K562 (cell line): ENCODE results near the gene CTXN1. TPM values are rescaled to one million over a fixed set of nuclear protein-coding genes. Genes with fewer than 3 reads are reported as not detected.

Source experiments
- ATAC-seq: fragments of 200-7000 bp; cut with Tn5 transposase; 3 replicates; pipeline ENCODE4 v1.9.1; 2020; ENCODE audit warnings: moderate library complexity
- BruUV-seq: library from RNA; stranded (reverse); fragments of 400-500 nt; replicated peaks from 2 replicates; lab custom pipeline; 2021; lab: Mats Ljungman, UMichigan
- CTCF ChIA-PET: fragments of 300-600 bp; formaldehyde crosslinking; extraction: SDS; loops from one replicate; lab custom pipeline; 2021; ENCODE audit warnings: low intra/inter-chr PET ratio; lab: Yijun Ruan, JAX
- POLR2A ChIA-PET: fragments of 300-600, 350-650 bp; sonication (Branson Sonifier 250); formaldehyde crosslinking; extraction: SDS; loops from one replicate; lab custom pipeline; 2021; ENCODE audit warnings: antibody characterized with exemption, inconsistent platforms; lab: Yijun Ruan, JAX
- DNase-seq, 4 experiments: peaks; one replicate each; pipeline versions ENCODE4 v3.0.0 to v3.0.0-alpha.2; 2011 to 2018; ENCODE audit warnings: low spot score in 3 of 4, mixed read lengths in 3 of 4; ENCODE audit errors: extremely low read depth in 1 of 4
- FAIRE-seq: peaks from 2 replicates; lab custom pipeline; 2011; peaks lifted over from hg19 to GRCh38; lab: Jason Lieb, UNC
- H2AFZ ChIP-seq: 2 replicates; pipeline ENCODE4 v1.6.0; 2011; ENCODE audit warnings: low read depth, low read length, control low read depth, inconsistent platforms
- H3K27ac ChIP-seq: fragments of 200-600 bp; 3 replicates; pipeline ENCODE4 v1.8.0; 2011; ENCODE audit warnings: low read depth, mild to moderate bottlenecking, control low read depth, inconsistent platforms, low read length, moderate library complexity, mixed read lengths; ENCODE audit errors: extremely low read depth
- H3K27me3 ChIP-seq, 2 experiments: fragments of 300-600 bp in 1 of 2; 2 replicates in 1 of 2; 3 replicates in 1 of 2; pipeline versions ENCODE4 v1.6.0 to v1.8.0; 2011; ENCODE audit warnings: inconsistent platforms in 2 of 2, low read length in 2 of 2, mild to moderate bottlenecking in 1 of 2, mixed read lengths in 1 of 2, moderate library complexity in 1 of 2; ENCODE audit not compliant: control insufficient read depth in 2 of 2, insufficient read depth in 2 of 2
- H3K36me3 ChIP-seq: fragments of 300-600 bp; 3 replicates; pipeline ENCODE4 v1.8.0; 2011; ENCODE audit warnings: mild to moderate bottlenecking, low read length, inconsistent platforms; ENCODE audit not compliant: control insufficient read depth, insufficient read depth
- H3K4me1 ChIP-seq, 2 experiments: fragments of 200-600 bp in 1 of 2; replicated peaks in 1 of 2; 2 replicates in 1 of 2; 3 replicates in 1 of 2; pipeline versions ENCODE4 v1.5.1 to v1.8.0; 2011; ENCODE audit warnings: inconsistent platforms in 2 of 2, low read length in 2 of 2, mild to moderate bottlenecking in 1 of 2, mixed read lengths in 1 of 2, moderate library complexity in 1 of 2; ENCODE audit not compliant: control insufficient read depth in 2 of 2, insufficient read depth in 2 of 2
- H3K4me2 ChIP-seq: 2 replicates; pipeline ENCODE4 v1.6.1; 2011; ENCODE audit warnings: low read length, control low read depth, inconsistent platforms, mixed read lengths; ENCODE audit not compliant: insufficient read depth
- H3K4me3 ChIP-seq: fragments of 200-600 bp; sonication (generic), shearing (Covaris generic); 2 replicates; pipeline ENCODE4 v1.5.1; 2016; ENCODE audit warnings: control low read depth, inconsistent platforms
- H3K79me2 ChIP-seq: fragments of 200-600 bp; 3 replicates; pipeline ENCODE4 v1.8.0; 2011; ENCODE audit warnings: low read length, inconsistent platforms; ENCODE audit not compliant: control insufficient read depth, insufficient read depth
- H3K9ac ChIP-seq, 2 experiments: 2 replicates each; pipeline versions ENCODE4 v1.6.0 to v1.6.1; 2011; ENCODE audit warnings: low read depth in 2 of 2, low read length in 2 of 2, control low read depth in 1 of 2, inconsistent platforms in 1 of 2, mild to moderate bottlenecking in 1 of 2, mixed read lengths in 1 of 2; ENCODE audit not compliant: insufficient read depth in 1 of 2
- H3K9me1 ChIP-seq: one replicate; pipeline ENCODE4 v1.6.0; 2011; ENCODE audit warnings: inconsistent platforms, mild to moderate bottlenecking, low read length, moderate library complexity; ENCODE audit not compliant: control insufficient read depth, insufficient read depth
- H3K9me3 ChIP-seq: replicated peaks from 2 replicates; pipeline ENCODE4 v1.5.1; 2011; ENCODE audit warnings: low read depth, low read length, inconsistent platforms; ENCODE audit not compliant: control insufficient read depth, insufficient read depth
- H4K20me1 ChIP-seq: replicated peaks from 2 replicates; pipeline ENCODE4 v1.6.1; 2011; ENCODE audit warnings: low read length, inconsistent platforms, mixed read lengths; ENCODE audit not compliant: control insufficient read depth, insufficient read depth
- CEBPZ ChIP-seq: fragments of 150-350 bp; IDR thresholded peaks from 2 replicates; pipeline ENCODE4 v1.6.1; 2014; ENCODE audit warnings: low read depth, mild to moderate bottlenecking, low read length, borderline replicate concordance
- ETS2 ChIP-seq: IDR thresholded peaks from 2 replicates; pipeline ENCODE4 v1.6.1; 2016; ENCODE audit warnings: borderline replicate concordance, missing genetic modification characterization, mild to moderate bottlenecking, moderate library complexity, missing compliant biosample characterization; ENCODE audit not compliant: poor library complexity, severe bottlenecking
- ETV1 ChIP-seq: fragments of 450-650 bp; conservative IDR thresholded peaks from 2 replicates; pipeline ENCODE4 v1.6.1; 2016; ENCODE audit warnings: missing genetic modification characterization, control low read depth, low read depth, missing compliant biosample characterization
- MECOM ChIP-seq: fragments of 250-450 bp; sonication (Bioruptor Pico); IDR thresholded peaks from 2 replicates; pipeline ENCODE4 v1.8.0; 2022; ENCODE audit warnings: inconsistent platforms
- MTA3 ChIP-seq: fragments of 450-650 bp; formaldehyde crosslinking; IDR thresholded peaks from 2 replicates; pipeline ENCODE4 v1.6.1; 2017; ENCODE audit warnings: mild to moderate bottlenecking, borderline replicate concordance
- NFIX ChIP-seq: fragments of 250-450 bp; sonication (Bioruptor Pico); IDR thresholded peaks from 2 replicates; pipeline ENCODE4 v1.4.0; 2020; ENCODE audit warnings: low read depth, mild to moderate bottlenecking, moderate library complexity
- SPI1 ChIP-seq: IDR thresholded peaks from 2 replicates; pipeline ENCODE4 v1.6.1; 2011; ENCODE audit warnings: low read depth, low read length, control low read depth, borderline replicate concordance
- ZBTB26 ChIP-seq: fragments of 450-650 bp; formaldehyde crosslinking; IDR thresholded peaks from 2 replicates; pipeline ENCODE4 v1.4.0; 2022; ENCODE audit warnings: missing genetic modification characterization
- ZEB2 ChIP-seq: fragments of 450-650 bp; IDR thresholded peaks from 2 replicates; pipeline ENCODE4 v1.6.1; 2016
- ZFP1 ChIP-seq: fragments of 450-650 bp; formaldehyde crosslinking; IDR thresholded peaks from 2 replicates; pipeline ENCODE4 v1.4.0; 2020; ENCODE audit warnings: mild to moderate bottlenecking, mixed read lengths
- WGBS: fragments of 100-300 bp; shearing (Covaris generic); methylation state at CpG from one replicate; pipeline ENCODE4 v1.1.6; 2016; ENCODE audit warnings: low coverage, mixed read lengths; ENCODE audit not compliant: insufficient coverage; ENCODE audit errors: missing lambda C conversion rate; 5-methylcytosine and 5-hydroxymethylcytosine counted together
- in situ Hi-C: fragments of 300-500 bp; cut with MboI; formaldehyde crosslinking; loops from 4 replicates; pipeline ENCODE4 v1.15.0; 2018; ENCODE audit warnings: inconsistent platforms, mixed read lengths
- intact Hi-C: fragments of 100-400 bp; cut with micrococcal nuclease; formaldehyde crosslinking; loops from 2 replicates; pipeline ENCODE4 v1.14.2; 2022
- polyA plus RNA-seq, 8 experiments: library from polyadenylated mRNA; depleted of rRNA in 4 of 8; stranded (reverse) in 5 of 8; unstranded in 3 of 8; fragments of >200 nt; fragmentation: Nextera tagmentation in 2 of 8; fragmentation: Illumina TruSeq in 1 of 8; extraction: Ambion mirVana in 2 of 8; extraction: Trizol in 1 of 8; gene quantifications; 2 replicates each; pipeline versions ENCODE4 v1.2.1 to v1.2.3, GENCODE V29; 2011 to 2014; ENCODE audit warnings: inconsistent platforms in 1 of 8, missing spikeins in 1 of 8
- total RNA-seq, 7 experiments: library from RNA; depleted of rRNA in 6 of 7; stranded (reverse); fragments of >200 nt in 6 of 7; fragmentation: Illumina TruSeq in 2 of 7; extraction: Trizol in 2 of 7; gene quantifications; 2 replicates each; pipeline versions ENCODE4 v1.2.1 to v1.2.3, GENCODE V29; 2011 to 2021; ENCODE audit warnings: low replicate concordance in 1 of 7

CTXN1 gene
- total and polyA plus RNA-seq, 9 of the 15 experiments (the other 6 are each of a cell fraction or from before 2014, with no cell fraction given) = 0.15 to 37.4 (median 1.8) TPM; not detected in 2

GRCh38 chr19:7887408-7888144 is 38.4 kb downstream of the CTXN1 start:
- FAIRE-seq (no peak), ATAC-seq (peak; percentile 12; the same call in 2 of the 3 replicates)
- in situ Hi-C loops (no loop called here), intact Hi-C loops (no loop called here)
- H3K27ac ChIP-seq = peak overlapping the region; percentile 61; the same call in 1 of the 3 replicates
- no peaks in the 10 kb centered on the region for H3K9me1 ChIP-seq
- WGBS = 65% methylated on average over 11 of the region's 16 CpGs
- H3K9ac ChIP-seq = peak overlapping the region; percentile 73 to 94; a peak in 3 of 4 replicates
- H2AFZ ChIP-seq = peak overlapping the region; percentile 93
- no peaks in the 10 kb centered on the region for H3K9me3 ChIP-seq
- POLR2A ChIA-PET = interaction anchor here (0.9 to 8.2 kb wide), 4 partner anchors 8 to 56 kb away, joined by 5 to 72 read pairs (median 6); partner anchors contain the start of genes MAP2K7 and TIMM44
- H3K4me1 ChIP-seq = peaks cover 10 to 35% of the 10 kb centered on the region in 2 experiments
- H3K27me3 ChIP-seq = no peaks in the 10 kb centered on the region
- peaks cover 5% of the 10 kb centered on the region; the same call in 2 of the 3 replicates for H3K79me2 ChIP-seq
- H3K4me2 ChIP-seq = peak overlapping the region; percentile 82
- TF ChIP-seq SPI1 = peak; percentile 100
- TF ChIP-seq MECOM = no peak
- TF ChIP-seq ZEB2 = peak; percentile 52; the same call in 1 of the 2 replicates
- TF ChIP-seq, all 486 proteins: peak for 2
- CTCF ChIA-PET = no interaction called here
- H4K20me1 ChIP-seq = no peaks in the 10 kb centered on the region
- no peak for DNase-seq
- peak overlapping the region; percentile 65 for H3K4me3 ChIP-seq
- H3K36me3 ChIP-seq = no peaks in the 10 kb centered on the region
- no TSS peak for BruUV-seq

- peaks cover 5% of the 10 kb centered on the region; the same call in 2 of the 3 replicates for H3K79me2 ChIP-seq
- no peak for ATAC-seq
- BruUV-seq = no TSS peak
- intact Hi-C loops (no loop called here), in situ Hi-C loops (no loop called here)
- H3K4me3 ChIP-seq = no peak overlapping the region
- H3K4me2 ChIP-seq = no peak overlapping the region
- H3K9me1 ChIP-seq = no peaks in the 10 kb centered on the region
- H4K20me1 ChIP-seq = no peaks in the 10 kb centered on the region
- CTCF ChIA-PET = no interaction called here
- whole genome bisulfite sequencing = 40% methylated on average over 8 of the region's 8 CpGs
- no peak overlapping the region for H3K9ac ChIP-seq
- peaks cover 10 to 26% of the 10 kb centered on the region in 2 experiments for H3K4me1 ChIP-seq
- no peaks in the 10 kb centered on the region for H3K9me3 ChIP-seq
- no peak for DNase-seq
- no peaks in the 10 kb centered on the region for H3K36me3 ChIP-seq
- POLR2A ChIA-PET = interaction anchor here (1.2 to 8.2 kb wide), 3 partner anchors 8 to 28 kb away, joined by 4 to 72 read pairs (median 4); partner anchors contain the start of gene MAP2K7
- H2AFZ ChIP-seq = no peak overlapping the region
- H3K27me3 ChIP-seq = no peaks in the 10 kb centered on the region
- no peak overlapping the region for H3K27ac ChIP-seq
- no peak for FAIRE-seq
- TF ChIP-seq ETS2 (no peak), ETV1 (no peak), ZBTB26 (CRISPR knock-in tag) (no peak), ZFP1 (CRISPR knock-in tag) (no peak), MTA3 (no peak), NFIX (CRISPR knock-in tag) (no peak), CEBPZ (no peak)
Measured at GRCh38 chr19:7885818-7886217, 40.1 kb downstream of the CTXN1 start.
